ENCODE results near the gene IRAK1. TPM values are rescaled to one million over a fixed set of nuclear protein-coding genes. Genes with fewer than 3 reads are reported as not detected.

Gene IRAK1
- 10 to 100 TPM; 61.2 to 67.4 TPM for total RNA-seq
- polyA plus RNA-seq (2013, experiment 1 of 2), result 46.9 TPM
- 60.7 TPM for polyA plus RNA-seq (2013, experiment 2 of 2)
- 61.1 to 424 (median 93.3) reads per million in 172 experiments for total RNA-seq

- Mint-ChIP-seq H3K27ac (peak within 1 kb of the TSS; percentile 94), H3K4me1 (ENCODE audit: low read depth) (peaks cover 5% of the 10 kb centered on the region), H3K9me3 (no peaks in the 10 kb centered on the region), H3K4me3 (peak within 1 kb of the TSS; percentile 92), H3K27me3 (no peaks in the 10 kb centered on the region), H3K36me3 (ENCODE audit: low read depth) (peaks cover 26% of the 10 kb centered on the region)
- CTCF ChIA-PET, result interaction anchor here (1.0 kb wide), 1 partner anchor 73 kb away, joined by 7 read pairs; no protein-coding TSS in a partner anchor
- Histone ChIP-seq H3K36me3 (ENCODE audit: insufficient read depth, low read length) (peaks cover 26% of the 10 kb centered on the region), H3K27me3 (ENCODE audit: control insufficient read depth in 1 of 2, insufficient read depth in 2 of 2, low read length in 2 of 2) (no peaks in the 10 kb centered on the region), H3K27ac (ENCODE audit: low read depth in 1 of 2, low read length in 2 of 2) (peak within 1 kb of the TSS; percentile 70), H3K4me1 (ENCODE audit: insufficient read depth, low read length) (peaks cover 39% of the 10 kb centered on the region), H3K9me3 (ENCODE audit: control insufficient read depth in 1 of 2, insufficient read depth in 1 of 2, low read length in 2 of 2) (no peaks in the 10 kb centered on the region), H3K4me3 (ENCODE audit: low read length) (peak within 1 kb of the TSS; percentile 65)
- ATAC-seq (ENCODE audit: poor library complexity) (peak; percentile 68), DNase-seq (peak in 11 of 14 experiments; percentile 19 to 80 (median 60))
- intact Hi-C loops (cut with DNase I, micrococcal nuclease), result loop anchor here (5.0 to 10.0 kb wide), 4 partner anchors 43 to 355 kb away; partner anchors contain the start of genes EMD (in 1 of the 2), FLNA (in 1 of the 2) and MECP2 (in 1 of the 2)
- no peak for TF ChIP-seq CTCF (IDR thresholded peaks at IDR 0.05)
- POLR2A ChIA-PET, result interaction anchor here (1.0 to 2.3 kb wide), 5 partner anchors 21 to 94 kb away, joined by 3 to 16 read pairs (median 7); partner anchors contain the start of genes ARHGAP4 and HCFC1
These were observed at the start of gene IRAK1 for GRCh38 chrX:154019633-154020528. Gene IRAK1 (minus strand): TSS chrX:154019902. CDS start chrX:154019812, 90 bp downstream.

GRCh38 chrX:154068560-154068959 is 48.9 kb upstream of the IRAK1 start:
- no peak overlapping the region for H3K4me3 Mint-ChIP-seq
- Histone ChIP-seq H3K27me3 (ENCODE audit: control insufficient read depth in 1 of 2, insufficient read depth in 2 of 2, low read length in 2 of 2) (no peaks in the 10 kb centered on the region), H3K4me3 (ENCODE audit: low read length) (no peak overlapping the region), H3K4me1 (ENCODE audit: insufficient read depth, low read length) (peaks cover 61% of the 10 kb centered on the region), H3K9me3 (ENCODE audit: control insufficient read depth in 1 of 2, insufficient read depth in 1 of 2, low read length in 2 of 2) (no peaks in the 10 kb centered on the region), H3K27ac (ENCODE audit: low read depth in 1 of 2, low read length in 2 of 2) (no peak overlapping the region), H3K36me3 (ENCODE audit: insufficient read depth, low read length) (peaks cover 7% of the 10 kb centered on the region)
- ChIA-PET POLR2A (no interaction called here), CTCF (interaction anchor here (0.7 kb wide), 1 partner anchor 363 kb away, joined by 3 read pairs; no protein-coding TSS in a partner anchor)
- H3K27ac Mint-ChIP-seq, result peak overlapping the region; percentile 78
- H3K4me1 Mint-ChIP-seq (ENCODE audit: low read depth), result peaks cover 63% of the 10 kb centered on the region
- no peak for TF ChIP-seq CTCF (IDR thresholded peaks at IDR 0.05)
- H3K9me3 Mint-ChIP-seq, result no peaks in the 10 kb centered on the region
- ATAC-seq (ENCODE audit: poor library complexity) (no peak), DNase-seq (no peak)
- peaks cover 23% of the 10 kb centered on the region for H3K36me3 Mint-ChIP-seq (ENCODE audit: low read depth)
- no peaks in the 10 kb centered on the region for H3K27me3 Mint-ChIP-seq
- intact Hi-C loops (cut with DNase I, micrococcal nuclease), result loop anchor here in 1 of 2 experiments (10.0 kb wide), 1 partner anchor 54 kb away; the partner anchor contains the start of gene IRAK1

GRCh38 chrX:154064637-154065435 is 45.1 kb upstream of the IRAK1 start:
- ChIA-PET POLR2A (no interaction called here), CTCF (no interaction called here)
- Histone ChIP-seq H3K4me3 (ENCODE audit: low read length) (no peak overlapping the region), H3K27ac (ENCODE audit: low read depth in 1 of 2, low read length in 2 of 2) (peak overlapping the region in 1 of 2 donors; percentile 30), H3K36me3 (ENCODE audit: insufficient read depth, low read length) (peaks cover 13% of the 10 kb centered on the region), H3K9me3 (ENCODE audit: control insufficient read depth in 1 of 2, insufficient read depth in 1 of 2, low read length in 2 of 2) (no peaks in the 10 kb centered on the region), H3K27me3 (ENCODE audit: control insufficient read depth in 1 of 2, insufficient read depth in 2 of 2, low read length in 2 of 2) (no peaks in the 10 kb centered on the region), H3K4me1 (ENCODE audit: insufficient read depth, low read length) (peaks cover 75% of the 10 kb centered on the region)
- Mint-ChIP-seq H3K36me3 (ENCODE audit: low read depth) (peaks cover 30% of the 10 kb centered on the region), H3K4me1 (ENCODE audit: low read depth) (peaks cover 70% of the 10 kb centered on the region), H3K27ac (peak overlapping the region; percentile 83), H3K9me3 (no peaks in the 10 kb centered on the region), H3K27me3 (no peaks in the 10 kb centered on the region), H3K4me3 (peak overlapping the region; percentile 46)
- ATAC-seq (ENCODE audit: poor library complexity), result no peak
- intact Hi-C loops (cut with DNase I, micrococcal nuclease), result loop anchor here in 1 of 2 experiments (10.0 kb wide), 1 partner anchor 50 kb away; the partner anchor contains the start of gene IRAK1
- no peak for TF ChIP-seq CTCF (IDR thresholded peaks at IDR 0.05)
- no peak for DNase-seq
